T-helper 17 cell (primary cell): ENCODE measurements around the gene VSIG4. TPM values are rescaled to one million over a fixed set of nuclear protein-coding genes. Genes with fewer than 3 reads are reported as not detected.
"Not testable (repeated sequence)": the region's sequence is repeated elsewhere in the genome, so short reads cannot be mapped to it uniquely, and the experiment has no call there.

Experiments
- ATAC-seq: fragments of 150-1000 bp; cut with Tn5 transposase; 2 replicates; pipeline ENCODE4 v1.10.0; 2021; ENCODE audit warnings: mild to moderate bottlenecking, moderate library complexity
- DNase-seq, 3 donors: peaks; one replicate each; pipeline versions ENCODE4 v3.0.0 to v3.0.0-alpha.2; 2020 to 2021
- H3K9me3 ChIP-seq: one replicate; pipeline ENCODE4 v1.7.0; 2013; ENCODE audit warnings: low read length, mild to moderate bottlenecking; ENCODE audit not compliant: control insufficient read depth, poor library complexity, severe bottlenecking
- H3K27ac Mint-ChIP-seq: one replicate; pipeline ENCODE4 v1.8.0; 2022; ENCODE audit warnings: mild to moderate bottlenecking, moderate library complexity, mixed read lengths
- H3K27me3 Mint-ChIP-seq: one replicate; pipeline ENCODE4 v1.8.0; 2022; ENCODE audit warnings: mixed read lengths
- H3K36me3 Mint-ChIP-seq: one replicate; pipeline ENCODE4 v1.8.0; 2022; ENCODE audit warnings: low read depth, mixed read lengths
- H3K4me1 Mint-ChIP-seq: one replicate; pipeline ENCODE4 v1.8.0; 2022; ENCODE audit warnings: mild to moderate bottlenecking, mixed read lengths
- H3K4me3 Mint-ChIP-seq: one replicate; pipeline ENCODE4 v1.8.0; 2022; ENCODE audit warnings: mild to moderate bottlenecking, moderate library complexity, mixed read lengths
- total RNA-seq, 4 donors: library from RNA in 2 of 4; stranded (reverse) in 2 of 4; gene quantifications; one replicate each; pipeline ENCODE4 v1.2.3 and lab custom pipeline; 2022 to 2026

VSIG4 gene, protein sequence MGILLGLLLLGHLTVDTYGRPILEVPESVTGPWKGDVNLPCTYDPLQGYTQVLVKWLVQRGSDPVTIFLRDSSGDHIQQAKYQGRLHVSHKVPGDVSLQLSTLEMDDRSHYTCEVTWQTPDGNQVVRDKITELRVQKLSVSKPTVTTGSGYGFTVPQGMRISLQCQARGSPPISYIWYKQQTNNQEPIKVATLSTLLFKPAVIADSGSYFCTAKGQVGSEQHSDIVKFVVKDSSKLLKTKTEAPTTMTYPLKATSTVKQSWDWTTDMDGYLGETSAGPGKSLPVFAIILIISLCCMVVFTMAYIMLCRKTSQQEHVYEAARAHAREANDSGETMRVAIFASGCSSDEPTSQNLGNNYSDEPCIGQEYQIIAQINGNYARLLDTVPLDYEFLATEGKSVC
- under 1 TPM in 1 of 2 donors, not detected in 1; 0.60 TPM for total RNA-seq
- 0 reads per million in 2 donors for total RNA-seq (lab: John Stamatoyannopoulos, UW)

DNA sequence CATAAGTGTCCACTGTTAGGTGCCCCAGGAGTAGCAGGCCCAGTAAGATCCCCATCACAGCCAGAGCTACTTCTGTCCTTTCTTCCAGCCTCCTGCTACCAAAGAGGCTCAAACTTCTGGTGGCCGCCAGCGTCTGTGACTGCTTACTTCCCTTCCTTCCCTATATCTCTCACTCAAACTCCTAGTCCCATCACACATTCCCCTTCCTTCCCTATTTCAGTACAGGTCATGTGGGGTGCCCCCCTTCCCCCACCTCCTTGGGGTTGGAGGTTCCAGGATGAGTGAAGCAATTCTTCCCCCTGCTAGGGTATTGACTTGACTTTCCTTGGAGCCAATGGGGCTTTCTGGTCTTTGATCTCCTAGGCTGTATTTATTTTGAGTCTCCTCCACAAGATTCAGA lies at the start of gene VSIG4:
Gene VSIG4, minus strand, starts transcription at position 137 of the 400 bp plus-strand sequence. Its CDS starts 82 bp downstream, at position 55.
- H3K27me3 Mint-ChIP-seq = no peaks in the 10 kb centered on the region
- H3K36me3 Mint-ChIP-seq = no peaks in the 10 kb centered on the region
- ATAC-seq (no peak), DNase-seq (no peak)
- H3K27ac Mint-ChIP-seq = no peak within 1 kb of the TSS
- H3K4me1 Mint-ChIP-seq = peaks cover 1% of the 10 kb centered on the region
- H3K9me3 ChIP-seq = no peaks in the 10 kb centered on the region
- no peak within 1 kb of the TSS for H3K4me3 Mint-ChIP-seq

GRCh38 chrX:66076801-66077200 lies 36.9 kb upstream of the VSIG4 start:
- no peak for ATAC-seq
- DNase-seq = no peak
- Mint-ChIP-seq H3K4me1 (peaks cover 13% of the 10 kb centered on the region), H3K4me3 (no peak overlapping the region), H3K36me3 (no peaks in the 10 kb centered on the region), H3K27ac (no peak overlapping the region), H3K27me3 (no peaks in the 10 kb centered on the region)
- no peaks in the 10 kb centered on the region for H3K9me3 ChIP-seq

DNA sequence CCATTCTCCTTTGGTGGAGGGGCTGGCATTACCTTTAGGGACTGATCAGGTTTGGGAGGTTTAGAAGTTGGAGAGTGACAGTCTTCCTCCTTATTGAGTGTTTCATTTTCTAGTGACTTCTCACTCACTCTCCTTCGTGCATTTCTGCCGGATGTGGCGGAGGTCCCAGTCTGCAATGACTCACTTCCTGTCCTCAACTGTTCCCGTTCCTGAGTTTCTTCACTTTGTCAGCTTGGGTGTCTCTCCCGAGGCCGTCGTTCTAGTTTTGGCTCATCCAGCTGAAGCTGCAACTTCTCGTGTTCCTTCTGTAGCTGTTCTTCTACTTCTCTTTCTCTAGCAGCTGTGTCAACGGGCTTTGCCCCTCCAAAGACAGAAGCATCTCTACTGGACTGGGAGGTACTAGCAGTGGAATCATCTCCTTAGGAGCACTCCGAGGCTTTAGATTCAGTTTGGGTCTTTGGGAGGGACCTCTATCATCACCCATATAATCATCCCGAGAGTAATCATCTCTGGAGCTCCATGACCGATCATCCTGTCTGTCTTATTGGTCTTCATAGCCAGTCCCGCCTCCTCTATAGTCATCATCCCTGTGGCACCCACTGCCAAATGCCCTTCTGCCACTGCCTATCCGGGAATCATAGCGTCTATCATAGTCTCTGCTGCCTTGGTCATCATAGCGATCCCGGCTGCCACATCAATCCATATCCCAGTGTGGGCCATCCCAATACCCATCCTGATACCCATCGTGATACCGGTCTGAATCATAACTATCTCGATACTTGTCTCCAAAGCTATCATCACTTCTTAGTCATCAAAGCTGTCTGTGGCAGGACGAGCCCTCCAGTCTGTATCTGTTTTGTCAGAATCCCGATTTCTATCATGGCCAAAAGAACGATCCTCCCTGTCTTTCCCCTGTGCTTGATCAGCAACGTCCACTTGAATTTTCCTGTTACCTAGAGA lies 35.3 kb upstream of the VSIG4 start:
- peaks cover 13% of the 10 kb centered on the region for H3K4me1 Mint-ChIP-seq
- no peaks in the 10 kb centered on the region for H3K36me3 Mint-ChIP-seq
- DNase-seq (no peak), ATAC-seq (no peak)
- H3K4me3 Mint-ChIP-seq = peak overlapping the region; percentile 84
- H3K27ac Mint-ChIP-seq = peak overlapping the region; percentile 60
- H3K9me3 ChIP-seq = no peaks in the 10 kb centered on the region
- no peaks in the 10 kb centered on the region for H3K27me3 Mint-ChIP-seq

GRCh38 chrX:66071126-66071525 lies 31.2 kb upstream of the VSIG4 start:
- no peak for ATAC-seq
- Mint-ChIP-seq H3K36me3 (no peaks in the 10 kb centered on the region), H3K4me1 (peaks cover 13% of the 10 kb centered on the region), H3K4me3 (no peak overlapping the region), H3K27ac (no peak overlapping the region), H3K27me3 (no peaks in the 10 kb centered on the region)
- DNase-seq = no peak
- no peaks in the 10 kb centered on the region for H3K9me3 ChIP-seq

DNA sequence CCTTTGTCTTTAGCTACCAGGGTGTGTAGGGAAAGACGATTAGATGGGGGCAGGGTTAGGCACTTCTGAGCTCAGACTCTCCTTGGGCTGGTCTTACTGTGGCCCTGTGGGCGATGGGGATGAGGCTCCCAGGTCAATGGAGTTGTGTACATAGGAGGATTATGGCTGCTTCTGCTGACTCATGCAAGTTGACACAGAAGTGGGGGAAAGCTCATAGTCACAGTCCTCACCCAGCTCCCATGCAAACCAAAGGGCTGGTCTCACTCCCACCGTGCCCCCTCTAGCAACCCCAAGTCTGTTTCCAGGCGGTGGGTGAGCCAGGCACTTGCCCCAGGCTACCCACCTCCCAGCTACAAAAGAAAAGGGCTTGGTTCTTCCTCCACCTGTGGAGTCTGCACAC lies 24.4 kb upstream of the VSIG4 start:
- no peak overlapping the region for H3K4me3 Mint-ChIP-seq
- ATAC-seq = no peak
- H3K9me3 ChIP-seq = no peaks in the 10 kb centered on the region
- H3K27ac Mint-ChIP-seq = no peak overlapping the region
- H3K27me3 Mint-ChIP-seq = no peaks in the 10 kb centered on the region
- peaks cover 11% of the 10 kb centered on the region for H3K4me1 Mint-ChIP-seq
- H3K36me3 Mint-ChIP-seq = no peaks in the 10 kb centered on the region
- DNase-seq = no peak

DNA sequence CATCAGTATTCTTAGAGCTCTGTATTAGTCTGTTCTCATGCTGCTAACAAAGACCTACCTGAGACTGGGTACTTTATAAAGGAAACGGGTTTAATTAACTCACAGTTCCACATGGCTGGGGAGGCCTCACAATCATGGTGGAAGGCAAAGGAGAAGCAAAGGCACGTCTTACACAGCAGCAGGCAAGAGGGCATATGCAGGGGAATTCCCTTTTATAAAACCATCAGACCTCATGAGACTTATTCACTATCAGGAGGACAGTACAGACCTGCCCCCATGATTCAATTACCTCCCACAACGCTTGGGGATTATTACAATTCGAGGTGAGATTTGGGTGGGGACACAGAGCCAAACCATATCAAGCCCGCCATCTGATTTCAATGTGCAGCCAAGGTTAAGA lies 17.1 kb upstream of the VSIG4 start:
- not testable (repeated sequence) for H3K4me3 Mint-ChIP-seq, H3K27me3 Mint-ChIP-seq, ATAC-seq, H3K9me3 ChIP-seq, H3K36me3 Mint-ChIP-seq, DNase-seq, H3K4me1 Mint-ChIP-seq, H3K27ac Mint-ChIP-seq

DNA sequence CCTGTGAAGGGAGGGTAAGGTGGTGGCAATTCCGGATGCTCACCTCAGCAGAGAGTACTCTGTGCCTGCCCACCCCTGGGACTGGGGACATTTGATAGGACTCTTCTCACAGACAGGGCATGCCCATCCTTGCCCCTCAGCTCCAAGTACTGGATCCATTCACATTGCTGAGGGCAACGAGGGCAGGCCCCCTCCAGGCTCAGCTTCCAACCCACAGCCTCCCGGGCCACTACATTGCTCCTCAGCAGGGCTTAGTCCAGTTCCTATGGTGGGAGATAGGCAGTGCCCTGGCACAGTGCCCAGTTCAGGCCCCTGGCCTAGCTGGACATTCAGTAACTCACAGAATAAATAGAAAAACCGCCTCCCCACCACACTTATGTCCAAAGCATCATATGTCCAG lies 15.1 kb upstream of the VSIG4 start:
- no peaks in the 10 kb centered on the region for H3K36me3 Mint-ChIP-seq
- H3K4me1 Mint-ChIP-seq = peaks cover 1% of the 10 kb centered on the region
- no peak for DNase-seq
- H3K9me3 ChIP-seq = no peaks in the 10 kb centered on the region
- ATAC-seq = no peak
- no peak overlapping the region for H3K27ac Mint-ChIP-seq
- no peaks in the 10 kb centered on the region for H3K27me3 Mint-ChIP-seq
- no peak overlapping the region for H3K4me3 Mint-ChIP-seq

GRCh38 chrX:66053414-66053813 lies 13.5 kb upstream of the VSIG4 start:
- Mint-ChIP-seq H3K4me3 (no peak overlapping the region), H3K27me3 (no peaks in the 10 kb centered on the region), H3K36me3 (no peaks in the 10 kb centered on the region), H3K4me1 (no peaks in the 10 kb centered on the region), H3K27ac (no peak overlapping the region)
- DNase-seq (no peak), ATAC-seq (no peak)
- no peaks in the 10 kb centered on the region for H3K9me3 ChIP-seq

GRCh38 chrX:66051980-66052379 lies 12.1 kb upstream of the VSIG4 start:
- H3K27me3 Mint-ChIP-seq = no peaks in the 10 kb centered on the region
- ATAC-seq (no peak), DNase-seq (no peak)
- no peaks in the 10 kb centered on the region for H3K9me3 ChIP-seq
- no peak overlapping the region for H3K4me3 Mint-ChIP-seq
- H3K27ac Mint-ChIP-seq = no peak overlapping the region
- H3K4me1 Mint-ChIP-seq = no peaks in the 10 kb centered on the region
- H3K36me3 Mint-ChIP-seq = no peaks in the 10 kb centered on the region

- Mint-ChIP-seq H3K36me3 (no peaks in the 10 kb centered on the region), H3K4me3 (no peak overlapping the region), H3K27me3 (no peaks in the 10 kb centered on the region), H3K27ac (no peak overlapping the region), H3K4me1 (peaks cover 10% of the 10 kb centered on the region)
- DNase-seq = no peak
- no peaks in the 10 kb centered on the region for H3K9me3 ChIP-seq
- no peak for ATAC-seq
These were observed 10.3 kb upstream of the VSIG4 start for GRCh38 chrX:66050140-66050569.

- no peak overlapping the region for H3K4me3 Mint-ChIP-seq
- H3K27me3 Mint-ChIP-seq = no peaks in the 10 kb centered on the region
- ATAC-seq (no peak), DNase-seq (no peak)
- no peak overlapping the region for H3K27ac Mint-ChIP-seq
- H3K36me3 Mint-ChIP-seq = no peaks in the 10 kb centered on the region
- H3K4me1 Mint-ChIP-seq = peaks cover 13% of the 10 kb centered on the region
- no peaks in the 10 kb centered on the region for H3K9me3 ChIP-seq
These were observed 9.2 kb upstream of the VSIG4 start for GRCh38 chrX:66049056-66049455.

- H3K9me3 ChIP-seq = no peaks in the 10 kb centered on the region
- no peaks in the 10 kb centered on the region for H3K27me3 Mint-ChIP-seq
- H3K4me1 Mint-ChIP-seq = peaks cover 13% of the 10 kb centered on the region
- H3K36me3 Mint-ChIP-seq = no peaks in the 10 kb centered on the region
- H3K27ac Mint-ChIP-seq = peak overlapping the region; percentile 1
- H3K4me3 Mint-ChIP-seq = no peak overlapping the region
- ATAC-seq (no peak), DNase-seq (no peak)
These were observed 6.8 kb upstream of the VSIG4 start for GRCh38 chrX:66046612-66047235.

- no peaks in the 10 kb centered on the region for H3K9me3 ChIP-seq
- ATAC-seq (no peak), DNase-seq (no peak)
- peak overlapping the region; percentile 1 for H3K4me3 Mint-ChIP-seq
- no peaks in the 10 kb centered on the region for H3K27me3 Mint-ChIP-seq
- no peaks in the 10 kb centered on the region for H3K36me3 Mint-ChIP-seq
- peaks cover 13% of the 10 kb centered on the region for H3K4me1 Mint-ChIP-seq
- peak overlapping the region; percentile 1 for H3K27ac Mint-ChIP-seq
These were observed 6.0 kb upstream of the VSIG4 start for GRCh38 chrX:66045894-66046293.
